Neural progenitor cell (in vitro differentiated cells): Measurements from ENCODE around the gene TECTB.

ENCODE experiments used
- EZH2 ChIP-seq: fragments of 200-600 bp; sonication (generic); IDR thresholded peaks from 2 replicates; pipeline ENCODE4 v1.6.1; 2017; ENCODE audit warnings: antibody characterized with exemption, mild to moderate bottlenecking, moderate library complexity
- EZH2phosphoT487 ChIP-seq: fragments of 200-600 bp; sonication (generic); IDR thresholded peaks from 2 replicates; pipeline ENCODE4 v1.6.1; 2017; ENCODE audit warnings: antibody characterized with exemption
- TF ChIP-seq, protein P1 (sequence below): fragments of 200-600 bp; sonication (generic); IDR thresholded peaks from 2 replicates; pipeline ENCODE4 v1.5.1; 2017; ENCODE audit warnings: antibody characterized with exemption, mild to moderate bottlenecking

DNA sequence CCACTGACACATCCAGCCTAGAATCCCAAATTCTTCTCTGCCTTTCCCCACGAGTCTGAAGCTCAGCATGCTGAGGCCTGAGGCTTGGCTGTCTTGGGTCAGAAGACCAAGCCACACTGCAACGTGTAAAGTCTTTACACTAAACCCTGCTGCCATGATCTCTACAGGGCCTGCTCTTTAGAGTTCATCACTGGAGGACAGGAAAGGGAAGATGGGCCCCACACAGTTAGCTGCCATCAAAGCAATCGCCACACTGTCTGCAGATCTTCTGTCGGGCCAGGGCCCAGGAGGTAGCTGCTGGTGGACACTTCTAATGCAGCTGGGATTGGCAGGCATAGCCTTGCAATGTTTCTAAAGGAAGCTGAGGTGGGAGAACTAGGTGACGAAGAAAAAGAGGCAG lies 8.4 kb upstream of the TECTB start:
- TF ChIP-seq, protein P1, sequence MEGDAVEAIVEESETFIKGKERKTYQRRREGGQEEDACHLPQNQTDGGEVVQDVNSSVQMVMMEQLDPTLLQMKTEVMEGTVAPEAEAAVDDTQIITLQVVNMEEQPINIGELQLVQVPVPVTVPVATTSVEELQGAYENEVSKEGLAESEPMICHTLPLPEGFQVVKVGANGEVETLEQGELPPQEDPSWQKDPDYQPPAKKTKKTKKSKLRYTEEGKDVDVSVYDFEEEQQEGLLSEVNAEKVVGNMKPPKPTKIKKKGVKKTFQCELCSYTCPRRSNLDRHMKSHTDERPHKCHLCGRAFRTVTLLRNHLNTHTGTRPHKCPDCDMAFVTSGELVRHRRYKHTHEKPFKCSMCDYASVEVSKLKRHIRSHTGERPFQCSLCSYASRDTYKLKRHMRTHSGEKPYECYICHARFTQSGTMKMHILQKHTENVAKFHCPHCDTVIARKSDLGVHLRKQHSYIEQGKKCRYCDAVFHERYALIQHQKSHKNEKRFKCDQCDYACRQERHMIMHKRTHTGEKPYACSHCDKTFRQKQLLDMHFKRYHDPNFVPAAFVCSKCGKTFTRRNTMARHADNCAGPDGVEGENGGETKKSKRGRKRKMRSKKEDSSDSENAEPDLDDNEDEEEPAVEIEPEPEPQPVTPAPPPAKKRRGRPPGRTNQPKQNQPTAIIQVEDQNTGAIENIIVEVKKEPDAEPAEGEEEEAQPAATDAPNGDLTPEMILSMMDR = no peak
- no peak for TF ChIP-seq EZH2
- TF ChIP-seq EZH2phosphoT487 = no peak
